SU-DHL-6 (cell line): ENCODE measurements around the gene PTPRN2.

Experiments used
- CTCF ChIP-seq: fragments of 200-600 bp; sonication (generic); IDR thresholded peaks from one replicate; pipeline ENCODE4 v1.5.1; 2017; ENCODE audit warnings: antibody characterized with exemption, mild to moderate bottlenecking, low read length, moderate library complexity; ENCODE audit not compliant: insufficient read depth, poor library complexity, severe bottlenecking
- EZH2phosphoT487 ChIP-seq: fragments of 200-600 bp; sonication (generic), shearing (Covaris generic); conservative IDR thresholded peaks from 2 replicates; pipeline ENCODE4 v1.6.1; 2018; ENCODE audit warnings: mild to moderate bottlenecking, antibody characterized with exemption, low read length, moderate library complexity, mixed read lengths

- TF ChIP-seq CTCF (no peak), EZH2phosphoT487 (no peak)
Observed at GRCh38 chr7:157635148-157635500, 952.5 kb downstream of the PTPRN2 start.
